Measurements from ENCODE around the gene KIAA1217.

- TF ChIP-seq POLR2AphosphoS5 (IDR thresholded peaks at IDR 0.05; ENCODE audit: low read depth, low read length) (no peak), POLR2A (IDR thresholded peaks at IDR 0.05; ENCODE audit: low read depth, low read length) (no peak), TAF1 (IDR thresholded peaks at IDR 0.05; ENCODE audit: low read depth, low read length) (no peak), SPI1 (IDR thresholded peaks at IDR 0.05; ENCODE audit: low read depth, low read length) (no peak)
These were observed 22.3 kb downstream of the KIAA1217 start for GRCh38 chr10:24231200-24231599.

Data from GM12891 (cell line).